ENCODE results near the gene CMSS1.

CMSS1 gene

GRCh38 chr3:100195375-100195774 is 377.7 kb downstream of the CMSS1 start:
- TF ChIP-seq, protein P1, sequence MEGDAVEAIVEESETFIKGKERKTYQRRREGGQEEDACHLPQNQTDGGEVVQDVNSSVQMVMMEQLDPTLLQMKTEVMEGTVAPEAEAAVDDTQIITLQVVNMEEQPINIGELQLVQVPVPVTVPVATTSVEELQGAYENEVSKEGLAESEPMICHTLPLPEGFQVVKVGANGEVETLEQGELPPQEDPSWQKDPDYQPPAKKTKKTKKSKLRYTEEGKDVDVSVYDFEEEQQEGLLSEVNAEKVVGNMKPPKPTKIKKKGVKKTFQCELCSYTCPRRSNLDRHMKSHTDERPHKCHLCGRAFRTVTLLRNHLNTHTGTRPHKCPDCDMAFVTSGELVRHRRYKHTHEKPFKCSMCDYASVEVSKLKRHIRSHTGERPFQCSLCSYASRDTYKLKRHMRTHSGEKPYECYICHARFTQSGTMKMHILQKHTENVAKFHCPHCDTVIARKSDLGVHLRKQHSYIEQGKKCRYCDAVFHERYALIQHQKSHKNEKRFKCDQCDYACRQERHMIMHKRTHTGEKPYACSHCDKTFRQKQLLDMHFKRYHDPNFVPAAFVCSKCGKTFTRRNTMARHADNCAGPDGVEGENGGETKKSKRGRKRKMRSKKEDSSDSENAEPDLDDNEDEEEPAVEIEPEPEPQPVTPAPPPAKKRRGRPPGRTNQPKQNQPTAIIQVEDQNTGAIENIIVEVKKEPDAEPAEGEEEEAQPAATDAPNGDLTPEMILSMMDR (IDR thresholded peaks at IDR 0.05; ENCODE audit: insufficient read depth, missing control alignments) = no peak
- no peak for DNase-seq (ENCODE audit: insufficient read length, low spot score)
- FAIRE-seq = no peak

- FAIRE-seq (no peak), DNase-seq (ENCODE audit: insufficient read length, low spot score) (no peak)
- TF ChIP-seq, protein P1 (IDR thresholded peaks at IDR 0.05; ENCODE audit: insufficient read depth, missing control alignments) = no peak
These were observed 380.2 kb downstream of the CMSS1 start for GRCh38 chr3:100197876-100198275.

DNA sequence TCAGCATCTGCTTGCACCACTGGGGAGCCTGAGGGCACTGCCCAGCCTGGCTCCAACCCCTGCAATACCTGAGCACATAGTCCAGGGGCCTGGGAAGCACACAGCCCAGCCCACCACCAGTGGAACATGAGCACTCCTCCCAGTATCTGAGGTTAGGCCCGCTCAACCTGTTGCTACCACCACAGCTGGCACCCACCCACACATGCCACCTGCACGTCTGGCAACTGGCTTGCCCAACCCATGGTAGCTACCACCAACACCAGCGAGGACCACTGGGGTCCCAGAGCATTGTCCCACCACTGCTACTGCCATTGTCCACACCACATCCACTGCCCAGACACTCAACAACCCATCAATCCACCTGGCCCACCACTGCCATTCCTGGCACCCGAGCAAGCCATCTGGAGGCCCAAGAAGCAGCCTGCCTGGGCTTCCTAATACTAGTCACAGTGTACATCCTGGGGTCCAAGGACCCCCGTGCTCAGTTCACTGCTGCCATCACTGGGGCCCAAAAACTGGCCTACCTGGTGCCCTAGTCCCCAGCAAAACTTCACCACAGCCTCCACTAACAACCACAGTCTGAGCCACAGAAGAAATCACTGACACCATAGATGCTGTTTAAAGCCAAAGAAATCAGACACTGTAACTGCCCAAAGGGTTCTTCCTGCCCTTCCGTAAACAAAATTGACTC is 381.1 kb downstream of the CMSS1 start:
- TF ChIP-seq, protein P1 (IDR thresholded peaks at IDR 0.05; ENCODE audit: insufficient read depth, missing control alignments) = no peak
- DNase-seq (ENCODE audit: insufficient read length, low spot score) (no peak), FAIRE-seq (no peak)

GRCh38 chr3:100205171-100205570 is 387.5 kb downstream of the CMSS1 start:
- TF ChIP-seq, protein P1 (IDR thresholded peaks at IDR 0.05; ENCODE audit: insufficient read depth, missing control alignments) = no peak
- no peak for DNase-seq (ENCODE audit: insufficient read length, low spot score)

GRCh38 chr3:100206687-100207086 is 389.0 kb downstream of the CMSS1 start:
- FAIRE-seq (no peak), DNase-seq (ENCODE audit: insufficient read length, low spot score) (no peak)

More at GRCh38 chr3:100205171-100205570, 387.5 kb downstream of the CMSS1 start:
- no peak for FAIRE-seq

GRCh38 chr3:100207886-100208285 is 390.2 kb downstream of the CMSS1 start:
- no peak for DNase-seq (ENCODE audit: insufficient read length, low spot score)
- no peak for FAIRE-seq
- TF ChIP-seq, protein P1 (IDR thresholded peaks at IDR 0.05; ENCODE audit: insufficient read depth, missing control alignments) = no peak

More at GRCh38 chr3:100206687-100207086, 389.0 kb downstream of the CMSS1 start:
- TF ChIP-seq, protein P1 (IDR thresholded peaks at IDR 0.05; ENCODE audit: insufficient read depth, missing control alignments) = no peak

GRCh38 chr3:100209169-100209568 is 391.5 kb downstream of the CMSS1 start:
- TF ChIP-seq, protein P1 (IDR thresholded peaks at IDR 0.05; ENCODE audit: insufficient read depth, missing control alignments) = no peak
- FAIRE-seq = no peak
- DNase-seq (ENCODE audit: insufficient read length, low spot score) = no peak

All from D721Med (cell line).